Stimulated activated CD8-positive, alpha-beta memory T cell treated with anti-CD3 and anti-CD28 coated beads, Interleukin-15, amount 100 ng/mL, for 4 hours (primary cell): ENCODE data around the gene FHIT.

Experiments used
- DNase-seq, 2 donors: peaks; one replicate each; pipeline ENCODE4 v3.0.0-alpha.2; 2020; ENCODE audit warnings: low read depth in 2 of 2

Gene FHIT

DNA sequence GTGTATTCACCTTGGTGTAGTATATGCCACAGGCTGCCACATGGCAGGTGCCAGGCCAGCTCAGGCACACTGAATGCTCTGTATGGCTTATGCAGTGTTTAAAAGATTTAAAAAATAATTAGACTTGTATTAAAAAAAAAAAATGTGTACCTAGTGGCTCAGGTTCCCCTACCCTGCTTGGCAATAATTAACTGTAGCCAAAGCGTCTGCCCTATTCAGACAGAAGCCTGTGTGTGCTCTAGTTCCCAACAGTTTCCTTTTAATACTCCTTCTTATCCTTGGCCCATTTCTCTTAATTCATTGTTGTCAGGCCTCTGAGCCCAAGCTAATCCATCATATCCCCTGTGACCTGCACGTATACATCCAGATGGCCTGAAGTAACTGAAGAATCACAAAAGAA is 1449.2 kb downstream of the FHIT start:
- DNase-seq, result no peak

DNA sequence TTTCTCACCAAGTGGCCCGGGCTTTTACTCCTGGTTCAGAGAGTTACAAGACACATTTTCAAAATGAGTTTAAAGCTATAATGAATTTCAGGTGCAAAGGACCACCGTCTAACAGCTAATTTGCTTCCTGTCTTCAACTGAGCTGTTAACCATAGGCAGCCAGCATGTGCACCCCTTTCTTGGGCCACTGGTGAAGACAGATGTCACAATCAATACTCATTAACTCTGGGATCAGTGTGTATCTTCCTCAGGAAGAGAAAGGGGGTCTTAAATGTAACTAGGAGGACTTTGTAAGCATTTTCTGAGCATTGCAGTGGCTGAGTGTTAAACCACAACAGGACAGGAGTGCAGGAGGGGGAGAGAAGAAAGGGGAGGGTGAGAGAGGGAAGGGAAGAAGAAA is 1450.8 kb downstream of the FHIT start:
- no peak for DNase-seq

DNA sequence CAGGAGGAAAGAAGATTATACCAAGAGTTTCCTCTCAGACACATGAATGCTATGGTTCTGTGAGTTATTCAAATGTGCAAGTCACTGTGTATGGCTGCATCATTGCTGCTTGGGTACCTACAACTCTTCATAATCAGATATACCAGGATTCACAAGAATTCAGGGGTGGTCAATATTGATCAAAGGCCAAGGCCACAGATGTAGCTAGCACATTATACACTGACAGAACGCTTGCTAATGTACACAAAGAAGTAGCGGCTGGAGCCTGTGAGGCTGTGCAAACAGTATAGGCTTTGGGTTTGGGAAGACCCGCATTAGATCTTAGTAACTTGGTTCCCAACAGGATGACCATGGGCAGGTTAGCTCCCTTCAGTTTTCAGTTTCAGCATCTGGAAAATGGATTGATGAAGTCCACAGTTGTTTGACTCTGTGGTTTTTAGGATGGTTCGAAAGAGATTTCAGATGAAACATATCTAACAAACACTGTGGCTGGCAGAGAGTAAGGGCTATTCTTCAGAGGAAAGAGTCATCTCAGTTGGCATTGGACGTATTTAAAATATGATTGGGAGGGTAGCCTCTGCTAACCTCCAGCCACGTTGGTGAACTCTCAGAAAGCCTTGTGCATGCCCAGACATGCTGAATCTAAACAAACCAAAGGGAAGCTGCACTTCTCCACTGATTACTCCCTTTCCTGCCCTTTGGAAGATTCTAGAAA is 1452.7 kb downstream of the FHIT start:
- no peak for DNase-seq

DNA sequence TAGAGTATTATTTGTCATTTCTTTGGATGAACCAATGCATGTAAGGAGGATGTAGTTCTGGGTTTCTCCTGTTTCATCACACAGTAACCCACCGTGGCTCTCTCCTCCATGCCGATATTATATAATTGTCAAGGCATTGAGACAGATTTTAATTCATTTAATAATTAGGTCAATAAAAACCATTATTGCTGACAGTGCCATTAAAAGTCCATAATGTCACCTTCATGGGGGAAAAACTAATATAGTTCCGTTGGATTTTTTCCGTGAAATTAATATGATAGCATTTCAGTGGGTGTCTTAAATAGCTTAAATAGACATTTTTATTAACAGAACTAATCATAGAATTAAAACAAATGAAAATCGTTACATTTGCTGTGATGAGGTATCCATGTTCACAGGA is 1453.7 kb downstream of the FHIT start:
- DNase-seq, result no peak

DNA sequence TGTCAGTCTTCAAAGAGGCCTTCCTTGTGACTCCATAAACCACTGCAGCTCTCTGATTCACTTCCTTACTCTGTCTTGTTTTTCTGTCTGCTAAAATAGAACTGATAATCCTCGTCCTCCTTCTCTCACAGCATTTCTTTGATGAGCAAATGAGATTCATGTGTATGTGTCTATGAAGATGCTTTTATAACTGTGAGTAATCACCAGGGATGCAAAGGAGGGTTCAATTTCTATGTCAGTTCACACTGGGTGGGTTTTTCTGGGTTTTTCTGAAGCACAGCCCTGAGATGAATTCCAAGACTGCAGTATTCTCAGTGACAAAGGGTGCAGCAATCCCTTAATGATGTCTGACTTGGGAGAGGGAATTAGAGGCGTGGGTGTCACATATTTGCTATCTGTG is 1454.8 kb downstream of the FHIT start:
- DNase-seq, result no peak

DNA sequence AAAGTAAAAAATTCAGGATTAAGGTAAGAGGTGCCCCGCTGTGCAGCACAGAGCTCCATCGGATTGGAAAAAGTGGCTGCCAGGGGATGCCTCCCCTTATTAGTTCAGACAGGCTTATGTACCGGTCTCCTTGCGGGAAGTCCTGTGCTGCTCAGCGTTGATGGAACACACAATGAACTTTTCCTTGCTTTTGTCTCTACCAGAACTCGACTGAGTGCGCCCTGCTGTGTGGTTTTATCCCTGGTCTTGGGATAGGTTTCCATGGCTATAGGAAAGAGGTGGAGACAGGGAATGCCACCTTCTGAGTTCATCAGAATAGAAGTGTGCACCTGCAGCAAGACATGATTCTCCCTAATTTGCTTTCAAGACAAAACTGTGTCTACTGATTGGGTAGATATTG is 1455.5 kb downstream of the FHIT start:
- DNase-seq, result no peak

DNA sequence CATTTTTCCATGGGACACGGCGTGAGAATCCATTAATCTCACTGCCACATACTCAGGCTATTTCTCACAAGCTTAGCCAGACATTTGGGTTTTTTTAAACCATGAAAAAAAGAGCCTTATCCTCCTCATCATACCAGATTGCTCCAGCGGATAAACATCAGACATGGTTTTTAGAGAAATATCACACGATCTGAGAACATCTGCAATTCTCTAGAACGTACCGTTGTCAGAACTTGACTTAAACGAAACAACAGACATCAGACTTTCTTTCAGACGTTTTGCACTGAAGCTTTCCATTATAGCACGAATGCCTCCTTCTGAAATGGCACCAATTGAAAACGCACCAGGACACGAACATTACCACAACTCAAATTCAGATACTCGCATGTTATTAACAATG is 1457.3 kb downstream of the FHIT start:
- no peak for DNase-seq

DNA sequence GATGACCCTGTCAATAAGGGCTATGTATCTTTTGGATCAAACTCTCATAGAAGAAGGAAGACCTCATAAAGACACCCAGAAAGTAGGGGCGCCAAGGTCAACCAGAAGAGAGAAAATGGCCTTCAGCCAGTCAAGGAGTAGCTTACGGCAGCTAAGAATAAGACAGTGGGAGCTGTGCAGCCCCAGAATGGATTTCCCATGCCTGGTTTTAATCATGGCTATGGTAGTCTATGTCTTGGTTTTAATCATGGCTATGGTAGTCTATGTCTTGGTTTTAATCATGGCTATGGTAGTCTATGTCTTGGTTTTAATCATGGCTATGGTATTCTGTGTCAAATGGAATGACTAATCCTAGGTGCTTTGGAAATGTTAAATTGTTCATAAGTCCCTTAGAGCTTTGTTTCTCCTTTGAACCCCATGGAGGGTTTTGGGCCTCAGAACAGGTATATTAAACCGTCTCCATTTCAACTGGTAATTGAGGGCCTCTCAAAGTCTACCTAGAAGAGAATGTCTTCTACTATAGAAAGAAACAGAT is 1459.4 kb downstream of the FHIT start:
- no peak for DNase-seq

DNA sequence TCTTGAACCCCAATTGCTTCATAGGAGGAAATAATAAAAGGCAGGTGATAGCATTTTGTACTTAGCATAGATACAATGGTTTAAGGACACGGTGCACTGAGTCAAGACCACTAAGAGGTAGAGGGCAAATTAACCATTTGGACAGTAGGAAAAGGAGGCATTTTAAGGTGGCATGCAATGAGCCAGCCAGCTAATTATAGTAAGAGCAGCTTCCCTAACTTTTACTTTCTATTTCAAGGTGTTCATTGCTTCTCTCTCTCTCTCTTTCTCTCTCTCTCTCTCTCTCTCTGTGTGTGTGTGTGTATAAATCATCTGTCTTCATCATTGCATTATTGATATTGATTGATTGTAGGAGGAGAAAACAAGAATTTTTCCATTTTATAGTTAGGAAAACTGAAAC is 1461.0 kb downstream of the FHIT start:
- DNase-seq, result no peak

DNA sequence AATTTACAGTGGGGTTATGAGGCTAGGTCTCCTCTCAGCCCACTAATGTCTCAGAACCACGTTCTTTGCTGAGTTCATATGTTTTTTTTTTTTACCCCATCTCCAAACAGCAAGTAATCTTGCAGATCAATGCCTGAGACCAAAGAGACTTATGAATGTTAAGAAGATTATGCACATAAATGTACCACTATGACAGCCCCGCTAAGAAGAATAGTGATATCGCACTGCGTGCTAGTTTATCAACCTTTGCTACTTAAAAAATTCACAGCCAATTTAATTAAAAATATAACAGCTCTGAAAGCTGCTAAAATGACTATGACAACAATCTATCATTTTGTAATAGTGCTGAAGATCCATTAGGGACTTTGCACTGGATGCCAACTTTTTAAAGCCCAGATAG is 1462.5 kb downstream of the FHIT start:
- no peak for DNase-seq

DNA sequence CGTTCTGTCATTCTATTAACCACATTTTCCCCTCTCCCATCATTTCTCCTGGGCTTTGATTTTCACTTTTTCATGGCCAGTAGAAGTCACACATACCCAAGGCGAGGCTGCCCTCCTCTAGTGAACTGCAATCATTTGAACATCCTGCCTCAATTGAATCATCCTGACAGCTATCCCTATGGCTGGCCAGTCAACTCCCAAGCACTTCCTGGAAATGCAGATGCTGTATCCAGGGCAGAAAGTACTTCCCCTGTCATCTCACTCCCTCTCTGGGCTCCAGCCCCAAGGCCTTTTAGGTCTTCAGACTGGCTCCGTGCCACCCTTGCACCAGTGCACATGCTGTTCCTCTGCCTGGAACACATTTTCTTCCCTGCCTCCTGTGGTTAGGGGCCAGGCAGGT is 1463.1 kb downstream of the FHIT start:
- no peak for DNase-seq

DNA sequence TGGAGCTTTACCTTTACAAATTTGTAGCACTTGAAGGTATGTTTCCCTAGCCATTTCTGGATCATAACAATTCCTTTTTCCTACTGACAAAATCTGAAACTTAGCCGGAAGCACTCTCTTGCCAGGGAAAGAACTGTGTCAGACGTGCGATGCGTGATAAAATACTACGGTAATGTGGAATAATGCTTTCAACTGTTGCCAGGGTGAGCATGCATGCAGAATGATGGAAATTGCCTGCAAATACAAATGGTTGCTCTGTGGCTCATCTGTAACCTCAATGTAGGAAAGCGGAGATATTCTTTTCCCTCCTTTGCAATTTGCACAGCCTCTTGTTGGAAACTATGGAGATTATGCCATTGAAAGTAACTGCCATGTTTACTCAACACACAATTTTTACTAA is 1464.9 kb downstream of the FHIT start:
- DNase-seq, result no peak

DNA sequence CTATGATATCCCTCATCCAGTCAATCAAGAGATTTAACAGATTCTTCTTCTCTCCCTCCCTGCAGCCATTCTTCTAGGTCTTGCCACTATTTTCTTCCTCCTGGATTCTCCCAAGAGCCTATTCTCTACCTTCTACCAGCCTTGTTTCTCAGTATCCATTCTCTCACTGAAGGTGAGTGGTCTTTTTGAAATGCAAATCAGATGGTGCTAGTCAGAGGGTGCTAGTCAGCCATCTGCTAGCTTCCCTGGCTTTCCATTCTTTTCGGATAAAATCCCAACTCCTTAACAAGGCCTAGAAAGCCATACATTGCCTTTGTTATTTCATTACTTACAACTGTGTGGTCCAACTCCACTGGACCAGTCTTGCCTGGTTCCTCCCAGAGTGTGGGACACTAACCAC is 1467.1 kb downstream of the FHIT start:
- DNase-seq, result no peak

DNA sequence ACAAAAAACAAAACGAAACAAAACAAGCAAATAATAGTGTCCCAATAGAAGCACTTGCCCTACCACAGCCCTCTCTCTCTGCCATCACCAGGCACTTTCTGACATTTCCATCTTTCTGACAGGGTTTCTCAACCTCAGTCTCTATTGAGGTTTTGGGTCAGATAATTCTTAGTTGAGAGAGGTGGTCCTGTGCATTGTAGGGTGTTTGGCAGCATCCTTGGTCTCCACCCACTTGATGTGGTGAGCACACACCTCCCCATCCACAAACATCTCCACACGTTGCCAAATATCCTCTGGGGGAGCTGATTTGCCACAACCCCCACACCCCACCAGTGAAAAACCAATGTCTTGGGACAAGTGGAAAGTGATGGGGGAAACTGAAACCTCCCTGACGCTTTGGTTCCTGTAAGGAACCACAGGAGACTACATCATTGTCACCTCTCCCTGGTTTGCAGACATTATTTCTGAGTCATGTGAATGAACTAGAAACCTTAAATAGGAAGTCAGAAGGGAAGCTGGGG is 1467.7 kb downstream of the FHIT start:
- DNase-seq, result no peak

DNA sequence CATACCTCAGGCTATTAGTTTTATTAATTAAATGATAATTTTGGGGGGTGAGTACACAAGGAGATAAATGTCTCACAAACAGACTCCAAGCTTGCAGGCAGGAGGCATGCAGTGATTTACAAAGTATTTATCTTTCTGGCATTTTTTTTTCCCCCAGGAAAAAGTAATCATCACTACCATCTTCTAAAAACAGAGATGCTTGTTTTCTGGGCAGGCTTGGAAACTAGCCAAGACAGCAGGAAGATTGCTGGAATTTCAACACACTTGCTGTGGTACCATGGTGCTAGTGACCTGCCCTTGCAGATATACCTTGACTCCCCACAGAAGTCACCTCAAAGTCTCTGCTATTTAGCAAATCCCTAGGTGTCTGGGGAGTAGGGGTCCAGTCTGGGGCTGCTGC is 1468.6 kb downstream of the FHIT start:
- no peak for DNase-seq

DNA sequence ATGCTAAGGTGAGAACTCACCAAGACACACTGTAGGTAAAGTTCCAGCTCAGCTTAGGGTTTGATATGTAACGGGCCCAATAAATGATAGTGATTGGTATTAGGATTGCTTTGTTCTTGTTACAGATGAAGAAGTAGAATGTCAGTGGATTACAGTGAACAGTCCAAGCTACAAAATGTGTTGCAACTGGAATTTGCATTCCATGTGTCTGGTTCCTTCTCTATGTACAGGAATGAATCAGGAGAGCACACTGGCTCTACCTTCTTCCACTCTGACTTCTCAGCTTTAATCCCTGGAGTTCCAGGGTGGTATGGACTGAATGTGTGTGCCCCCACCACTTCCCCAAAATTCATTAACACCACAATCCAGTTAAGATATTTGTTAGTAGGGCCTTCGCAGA is 1471.0 kb downstream of the FHIT start:
- no peak for DNase-seq

DNA sequence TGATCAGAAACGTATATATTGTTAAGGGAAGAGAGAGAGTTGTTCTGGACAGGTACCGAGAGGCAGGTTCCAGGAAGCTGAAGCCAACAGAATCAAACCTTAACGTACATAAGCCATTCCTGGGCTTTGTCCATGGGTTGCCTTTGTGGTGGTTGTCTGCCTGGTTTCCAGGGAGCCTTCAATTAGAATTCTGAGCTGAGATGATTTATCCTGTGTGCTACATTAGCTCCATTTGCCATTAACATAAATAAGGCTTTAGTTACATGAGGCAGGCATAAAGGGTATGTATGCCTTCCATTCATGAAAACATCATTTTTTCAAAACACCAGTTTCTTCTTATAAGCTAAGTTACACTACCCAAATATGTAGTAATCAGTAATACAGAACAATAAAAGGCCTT is 1472.0 kb downstream of the FHIT start:
- DNase-seq, result no peak

DNA sequence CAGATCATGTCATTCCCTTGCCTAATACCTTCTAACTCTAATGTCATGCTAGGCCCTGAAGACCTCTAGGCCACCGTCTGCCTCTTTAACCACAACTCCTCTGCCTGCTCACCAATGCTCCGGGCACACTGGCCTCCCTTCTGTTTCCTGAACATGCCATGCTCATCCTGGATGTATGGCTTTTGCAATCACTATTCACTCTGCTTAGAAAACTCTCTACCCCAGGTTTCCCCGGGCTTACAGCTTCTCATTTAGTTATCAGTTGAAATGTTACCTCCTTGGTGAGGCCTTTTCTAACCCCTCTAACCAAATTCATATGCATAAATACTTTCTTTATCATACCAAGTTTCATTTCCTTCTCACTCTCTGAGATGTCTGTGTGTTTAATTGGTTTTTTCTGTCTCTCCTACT is 1473.6 kb downstream of the FHIT start:
- no peak for DNase-seq

DNA sequence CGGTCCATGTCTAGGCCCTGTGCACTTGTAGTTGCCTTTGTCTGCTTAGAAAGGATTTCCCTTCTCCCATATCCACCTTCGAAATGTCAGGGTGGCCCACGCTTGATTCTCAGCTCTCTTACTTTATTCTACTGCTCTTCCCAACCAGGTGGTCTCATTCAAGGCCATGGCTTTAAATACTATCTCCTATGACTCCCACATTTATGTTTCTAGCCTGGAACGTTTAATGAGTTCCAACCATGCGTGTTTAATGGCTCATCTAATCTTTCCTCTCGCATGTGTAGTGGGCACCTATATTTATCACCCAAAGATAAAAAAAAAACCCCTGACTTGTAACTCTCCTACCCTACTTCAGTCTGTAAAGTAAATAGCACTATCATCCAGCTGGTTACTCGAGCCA is 1474.2 kb downstream of the FHIT start:
- DNase-seq, result no peak

DNA sequence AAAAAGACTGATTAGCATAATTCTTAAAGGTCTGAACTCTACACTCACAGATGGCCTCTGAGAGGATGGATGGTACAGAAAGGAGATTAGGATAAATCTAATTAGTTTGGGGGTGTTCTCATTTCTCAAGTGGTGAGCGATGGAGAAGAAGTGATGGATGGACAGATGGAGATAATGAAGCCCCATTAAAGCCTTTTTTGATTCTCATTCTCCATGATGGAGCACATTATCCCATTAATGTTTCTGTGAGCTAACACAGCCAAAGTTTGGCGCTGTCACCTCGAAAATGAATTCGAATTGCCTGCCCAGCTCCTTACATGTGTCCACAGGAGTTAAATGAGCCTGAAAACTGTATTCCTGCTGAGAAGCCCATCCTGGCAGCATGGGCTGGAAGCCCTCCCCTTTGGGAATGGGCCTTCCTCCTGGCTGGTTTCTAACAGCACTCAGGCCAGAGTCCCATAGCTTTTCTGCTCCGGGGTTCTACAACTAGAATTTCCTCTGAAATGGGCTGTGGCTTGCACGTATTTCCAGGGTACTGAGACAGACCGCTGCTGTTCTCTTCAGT is 1475.4 kb downstream of the FHIT start:
- no peak for DNase-seq

DNA sequence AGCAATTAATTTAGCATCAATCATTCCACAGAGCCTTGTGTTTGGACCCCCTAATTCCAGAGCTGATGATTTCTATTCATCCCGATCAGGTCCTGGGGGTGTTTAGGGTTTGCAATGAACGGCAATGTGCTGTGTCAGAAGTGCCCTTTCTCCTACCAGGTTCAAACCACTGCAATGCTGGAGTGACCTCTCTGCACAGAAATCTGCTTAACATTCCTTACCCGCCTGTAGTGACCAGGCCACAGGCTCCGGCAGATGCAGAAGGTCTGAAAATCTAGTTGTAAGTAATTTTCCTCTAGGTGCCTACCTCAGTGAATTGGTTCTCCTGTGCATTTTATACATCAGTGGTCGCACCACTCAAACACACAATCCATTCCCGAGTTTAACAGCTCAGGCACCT is 1476.1 kb downstream of the FHIT start:
- no peak for DNase-seq

DNA sequence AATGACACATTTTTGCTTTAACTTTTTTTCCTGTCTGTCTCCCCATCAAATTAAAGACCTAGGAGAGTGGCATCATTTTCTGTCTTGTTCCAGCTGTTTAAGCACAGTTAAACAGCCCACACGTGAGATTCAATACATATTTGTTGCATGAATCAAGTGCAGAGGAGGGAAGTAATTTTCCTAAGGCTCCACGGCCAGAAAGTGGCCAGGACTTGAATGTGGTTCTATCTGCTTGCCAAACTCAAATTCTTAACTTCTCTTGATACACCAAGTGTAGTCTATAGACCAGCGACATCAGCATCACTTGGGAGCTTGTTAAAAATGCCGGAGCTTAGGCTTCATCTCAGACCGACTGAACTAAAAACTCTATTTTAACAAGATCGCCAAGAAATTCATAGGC is 1476.6 kb downstream of the FHIT start:
- no peak for DNase-seq

DNA sequence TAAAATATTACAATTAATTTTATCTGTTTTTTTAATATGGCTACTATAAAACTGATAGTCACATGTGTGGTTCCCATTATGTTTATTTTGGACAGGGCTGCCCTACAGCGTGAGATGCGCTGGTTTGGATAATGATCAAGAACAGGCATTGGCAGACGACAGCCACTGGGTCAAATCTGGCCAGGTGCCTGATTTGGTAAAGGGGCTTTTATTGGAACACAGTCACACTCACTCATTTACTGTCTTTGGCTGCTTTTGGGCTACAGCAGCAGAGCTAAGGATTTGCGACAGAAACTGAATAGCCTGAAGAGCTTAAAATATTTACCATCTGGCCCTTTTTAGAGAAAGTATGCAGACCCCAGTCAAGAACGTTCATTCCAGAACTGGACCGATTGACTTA is 1477.3 kb downstream of the FHIT start:
- no peak for DNase-seq
